Stimulated activated CD8-positive, alpha-beta memory T cell treated with anti-CD3 and anti-CD28 coated beads, Interleukin-4, amount 100 ng/mL, for 24 hours (primary cell): ENCODE measurements around the gene EEF1AKMT1.

Experiments used
- DNase-seq: peaks from one replicate; pipeline ENCODE4 v3.0.0-alpha.2; 2020; ENCODE audit warnings: low read depth

EEF1AKMT1 gene, protein sequence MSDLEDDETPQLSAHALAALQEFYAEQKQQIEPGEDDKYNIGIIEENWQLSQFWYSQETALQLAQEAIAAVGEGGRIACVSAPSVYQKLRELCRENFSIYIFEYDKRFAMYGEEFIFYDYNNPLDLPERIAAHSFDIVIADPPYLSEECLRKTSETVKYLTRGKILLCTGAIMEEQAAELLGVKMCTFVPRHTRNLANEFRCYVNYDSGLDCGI

DNA sequence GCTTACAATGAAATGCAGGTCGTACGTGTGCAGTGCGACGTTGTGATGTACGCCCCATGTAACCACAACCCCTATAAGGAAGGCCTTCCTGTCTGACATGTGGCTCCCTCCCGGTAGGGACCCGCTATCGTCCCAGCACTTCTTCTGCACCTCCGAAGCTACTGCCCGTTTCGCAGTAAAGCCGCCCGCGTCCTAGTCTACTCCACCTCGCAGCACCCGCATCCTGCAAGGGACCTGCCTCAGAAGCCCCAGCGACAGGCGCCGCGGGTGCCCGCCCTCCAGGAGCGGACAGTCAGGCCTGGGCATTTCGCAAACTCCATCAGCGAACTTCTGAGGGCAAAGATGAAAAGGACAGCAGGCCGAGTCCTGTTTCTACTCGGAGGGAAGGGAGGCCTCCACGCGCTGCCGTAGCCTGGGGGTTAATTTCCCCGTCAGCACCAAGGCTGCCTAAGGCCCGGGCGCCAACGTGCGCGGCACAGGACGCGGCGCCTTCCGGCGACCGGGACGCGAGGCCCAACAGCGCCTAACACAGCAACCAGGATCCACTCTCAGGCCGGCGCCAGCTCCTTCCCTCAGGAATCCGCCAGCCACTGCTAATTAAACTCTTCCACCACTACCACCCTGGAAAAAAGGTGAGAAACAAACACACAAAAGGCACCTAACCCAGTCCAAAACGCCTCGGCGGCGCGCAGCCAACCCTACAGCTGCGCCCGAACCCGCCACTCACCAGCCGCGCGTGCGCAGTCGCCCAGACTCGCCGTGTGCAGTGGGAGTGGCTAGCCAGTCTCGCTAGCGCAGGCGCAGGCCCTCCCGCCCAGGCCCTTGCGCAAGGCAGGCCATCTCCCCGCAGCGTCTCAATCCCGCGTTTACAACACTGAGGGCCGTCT, at the start of gene EEF1AKMT1:
Gene EEF1AKMT1, minus strand, starts transcription at position 768 of the 887 bp plus-strand sequence. CDS start 16,363 bp downstream, outside the sequence.
- peak; percentile 92 for DNase-seq

DNA sequence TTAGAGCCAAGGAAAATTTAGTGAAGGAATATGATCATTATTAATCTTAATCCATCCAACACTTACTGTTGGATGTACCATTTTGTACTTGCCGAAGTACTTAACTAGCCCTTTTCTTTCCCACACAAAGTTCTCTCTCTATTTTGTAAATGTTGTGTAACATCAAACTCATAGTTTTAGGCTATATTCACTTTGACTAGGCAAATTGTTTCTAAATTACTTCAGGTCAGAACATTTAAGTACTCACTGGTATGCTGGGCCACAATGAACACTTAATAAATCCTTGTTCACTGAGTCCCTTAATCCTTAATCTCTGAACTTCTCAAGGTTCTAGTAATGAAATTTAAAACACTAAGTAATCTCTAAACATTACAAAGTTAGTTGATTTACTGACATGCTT, 49.3 kb upstream of the EEF1AKMT1 start:
- DNase-seq = no peak

DNA sequence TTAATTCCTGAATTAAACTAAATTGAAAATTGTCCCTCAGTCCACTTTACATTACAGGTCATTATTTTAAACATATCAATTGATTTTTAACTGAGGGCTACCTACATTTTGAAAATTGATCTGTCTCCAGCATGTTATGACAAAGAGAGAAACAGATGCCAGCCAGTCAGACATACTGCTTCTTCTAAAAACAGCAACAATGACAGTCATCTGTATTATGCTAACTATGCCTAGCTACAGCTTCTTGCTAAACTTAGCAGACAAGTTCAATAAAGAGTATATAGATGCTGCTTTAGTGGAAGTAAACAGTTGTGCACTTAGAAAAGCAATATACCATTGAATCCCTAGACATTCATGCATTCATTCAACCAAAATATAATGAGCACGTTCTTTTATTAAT, 48.6 kb upstream of the EEF1AKMT1 start:
- DNase-seq = no peak

DNA sequence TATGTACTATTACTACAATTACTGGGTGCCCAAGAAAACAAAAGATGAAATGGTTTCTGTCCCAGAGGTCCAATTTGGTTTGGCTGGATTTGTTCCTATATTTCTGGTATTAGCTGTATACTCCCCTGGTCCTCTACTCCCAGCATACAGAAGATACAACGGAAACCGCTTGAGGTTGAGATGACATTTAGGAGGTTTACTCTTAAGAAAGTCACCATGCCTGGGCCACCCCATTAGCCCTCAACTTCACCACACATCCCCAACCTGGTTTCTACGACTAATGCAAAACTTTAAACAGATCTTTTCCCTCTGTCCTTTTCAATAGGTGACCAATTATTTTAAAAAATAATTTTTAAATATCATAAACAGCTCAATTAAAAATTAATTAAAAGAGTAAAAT, 46.0 kb upstream of the EEF1AKMT1 start:
- DNase-seq = no peak

DNA sequence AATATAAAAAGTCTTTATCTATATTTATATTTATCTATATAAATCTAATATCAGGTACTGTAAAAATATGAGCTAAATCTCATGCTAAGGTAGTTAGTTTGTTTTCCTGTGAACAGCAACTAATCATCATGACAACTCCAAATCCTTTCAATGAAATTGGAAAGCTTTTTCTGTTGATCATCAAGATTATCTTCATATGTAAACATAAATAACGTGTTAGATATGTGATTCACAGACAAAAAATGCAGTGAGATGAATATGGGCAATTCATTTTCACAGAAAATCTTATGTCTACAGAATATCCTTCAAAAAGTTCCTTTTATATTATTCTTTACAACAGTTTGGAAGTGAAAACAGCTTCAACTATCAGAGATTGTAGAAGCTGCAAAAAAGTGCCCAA, 41.7 kb upstream of the EEF1AKMT1 start:
- no peak for DNase-seq

DNA sequence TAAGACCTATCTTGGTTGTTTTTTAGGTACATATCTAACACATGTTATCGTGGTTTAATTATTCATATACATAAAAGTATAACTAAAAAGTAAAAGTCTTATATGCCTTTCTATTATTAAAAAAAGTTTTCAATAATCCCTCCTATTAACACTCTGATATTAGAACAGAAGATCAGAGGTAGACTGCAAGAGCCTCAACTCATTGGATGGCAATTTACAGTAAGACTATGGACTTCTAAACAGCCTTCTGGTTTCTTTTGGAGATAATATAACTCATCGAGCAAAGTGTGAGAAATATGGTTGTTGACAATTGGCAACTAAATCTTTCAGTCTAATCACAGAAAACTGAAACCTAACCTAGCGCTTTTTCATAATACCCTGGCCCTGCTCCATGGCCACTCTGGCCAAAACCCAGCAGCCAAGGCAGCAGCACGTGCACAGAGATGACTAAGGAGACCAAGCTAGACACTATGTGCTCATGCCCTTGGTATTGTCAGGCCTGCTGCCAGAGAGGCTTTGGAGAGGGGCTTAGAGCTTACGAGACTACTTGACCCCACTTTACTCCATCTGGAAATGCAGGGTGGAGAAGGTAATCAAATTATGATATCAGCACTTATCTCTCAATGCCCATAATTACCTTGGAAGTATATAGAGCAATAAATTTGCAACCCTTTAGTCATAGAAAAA, 40.6 kb upstream of the EEF1AKMT1 start:
- DNase-seq = no peak

DNA sequence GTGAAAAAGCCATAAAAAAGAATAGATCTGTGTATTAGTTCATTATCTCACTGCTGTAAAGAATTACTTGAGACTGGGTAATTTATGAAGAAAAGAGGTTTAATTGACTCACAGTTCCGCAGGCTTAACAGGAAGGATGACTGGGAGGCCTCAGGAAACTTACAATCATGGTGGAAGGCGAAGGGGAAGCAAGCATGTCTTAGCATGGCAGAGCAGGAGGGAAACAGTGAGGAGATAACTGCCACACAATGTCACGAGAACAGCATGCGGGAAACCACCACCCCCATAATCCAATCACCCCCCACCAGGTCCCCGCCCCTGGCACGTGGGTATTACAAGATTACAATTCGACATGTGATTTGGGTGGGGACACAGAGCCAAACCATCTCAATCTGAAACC, 39.1 kb upstream of the EEF1AKMT1 start:
- no peak for DNase-seq

DNA sequence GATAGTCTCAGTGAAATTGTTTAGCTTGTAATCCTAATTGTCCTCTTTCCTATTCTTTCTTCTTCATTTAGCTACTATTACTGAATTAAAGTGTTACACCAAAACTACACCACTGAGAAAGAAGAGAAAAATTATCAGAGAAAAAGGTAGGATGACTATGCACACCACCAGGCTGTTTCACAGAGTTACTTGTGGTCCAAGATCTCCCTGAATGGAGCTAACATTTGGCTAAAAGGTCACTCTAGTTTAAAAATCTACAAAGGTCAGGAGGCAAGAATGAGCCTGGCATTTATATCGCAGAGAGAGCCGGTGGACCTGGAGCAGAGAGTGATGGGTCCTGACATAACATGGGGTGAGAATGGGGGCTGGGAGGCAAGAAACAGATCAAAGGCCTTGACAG, 37.0 kb upstream of the EEF1AKMT1 start:
- no peak for DNase-seq

DNA sequence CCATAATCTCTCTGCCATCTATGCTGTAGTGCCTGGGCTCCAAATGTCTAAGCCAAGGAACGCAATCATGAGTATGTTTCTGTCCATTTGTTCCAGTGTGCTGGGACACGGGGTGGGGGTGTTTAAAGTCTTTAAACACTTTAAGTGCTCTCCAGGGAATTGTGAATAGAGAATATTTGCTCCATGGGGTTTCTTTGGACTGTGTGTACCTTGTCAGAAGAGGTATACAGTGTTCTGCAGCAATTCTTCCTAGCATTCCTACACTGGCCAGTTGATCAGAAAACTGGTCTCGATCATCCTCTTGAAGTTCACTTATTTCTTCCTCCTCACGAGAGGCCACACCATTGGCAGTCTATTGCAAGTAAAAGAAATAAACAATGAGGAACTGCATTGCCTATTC, 35.1 kb upstream of the EEF1AKMT1 start:
- no peak for DNase-seq

DNA sequence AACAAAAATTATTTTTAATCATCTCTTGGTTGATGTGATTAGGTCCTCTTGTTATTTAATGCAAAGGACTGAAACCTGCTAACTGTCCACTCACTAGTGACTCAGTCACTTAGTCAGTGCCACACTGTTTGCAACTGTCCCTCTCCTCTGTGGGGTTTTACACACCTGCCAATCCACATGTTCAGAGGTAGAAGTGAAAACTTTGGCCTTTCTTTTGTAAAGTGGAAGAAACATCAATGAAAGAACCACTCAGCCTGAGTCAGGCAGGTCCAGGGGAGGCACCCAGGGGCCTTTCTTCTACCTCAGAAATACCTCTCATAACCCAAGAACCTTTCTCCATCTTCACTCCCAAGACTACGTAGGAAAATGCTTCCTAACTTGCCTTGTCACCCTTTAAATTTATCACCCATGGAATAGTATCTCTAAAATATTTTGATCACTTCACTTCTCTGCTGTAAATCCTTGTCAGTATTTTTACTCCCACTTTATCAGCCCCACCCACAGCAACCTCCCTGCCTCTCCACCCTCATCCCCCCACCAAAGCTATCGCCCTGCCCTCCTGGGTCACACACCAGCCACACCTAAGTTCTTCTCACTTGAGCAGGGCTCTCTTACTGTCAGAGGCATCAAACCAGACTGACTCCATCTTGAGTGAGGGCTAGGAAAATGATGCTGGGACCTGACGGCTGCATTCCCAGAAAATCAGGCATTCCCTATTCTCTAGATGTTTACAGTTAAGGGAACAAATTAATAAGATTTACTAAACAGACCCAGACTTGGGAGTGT, 29.6 kb upstream of the EEF1AKMT1 start:
- no peak for DNase-seq

DNA sequence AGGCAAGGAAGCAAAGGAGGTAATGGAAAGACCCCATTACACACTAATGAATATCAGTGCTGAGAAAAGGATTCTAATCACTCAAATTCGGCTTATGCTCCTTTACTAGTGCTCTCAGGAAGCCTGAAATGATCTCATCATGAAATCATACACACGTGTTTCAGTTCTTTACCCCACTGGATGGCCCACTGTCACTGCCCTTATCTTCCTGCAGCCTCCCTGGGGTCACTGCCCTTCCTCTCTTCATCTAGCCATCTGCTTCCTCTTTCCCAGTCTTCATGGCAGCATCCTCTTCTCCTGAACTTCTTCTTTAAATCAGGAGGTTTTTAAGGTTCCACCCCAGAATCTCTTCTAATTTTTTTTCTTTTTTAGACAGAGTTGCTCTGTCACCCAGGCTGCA, 27.9 kb upstream of the EEF1AKMT1 start:
- no peak for DNase-seq

DNA sequence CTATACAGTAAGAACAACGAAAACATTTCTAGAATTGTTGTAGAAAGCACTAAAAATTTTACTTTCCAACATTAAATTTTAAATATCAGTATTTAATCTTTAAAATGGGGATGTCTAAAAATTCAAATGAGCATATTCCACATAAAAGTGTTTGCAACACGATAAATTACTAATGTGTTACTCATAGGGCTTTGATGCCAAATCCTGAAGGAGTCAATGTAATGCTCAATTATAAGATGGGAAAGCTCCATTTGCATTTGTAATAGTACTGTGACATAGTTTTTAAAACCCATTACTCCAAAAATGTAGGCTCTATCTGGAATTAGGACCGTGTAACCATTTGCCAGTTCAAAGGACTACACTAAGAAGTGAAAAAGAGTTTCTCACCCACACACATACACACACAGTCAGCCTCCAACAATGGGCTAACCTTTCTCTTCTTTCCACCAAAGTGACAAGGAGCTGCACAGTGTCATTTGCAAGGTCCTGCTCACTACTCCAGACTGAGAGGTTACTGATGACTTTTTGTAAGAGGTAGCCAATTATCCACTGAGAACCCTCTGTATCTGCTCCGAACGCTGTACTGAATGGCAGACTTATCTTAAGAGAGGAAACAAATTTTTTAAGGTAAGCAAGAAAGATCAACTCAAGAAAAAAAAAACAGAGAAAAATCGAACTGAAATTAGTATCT, 26.1 kb upstream of the EEF1AKMT1 start:
- no peak for DNase-seq

DNA sequence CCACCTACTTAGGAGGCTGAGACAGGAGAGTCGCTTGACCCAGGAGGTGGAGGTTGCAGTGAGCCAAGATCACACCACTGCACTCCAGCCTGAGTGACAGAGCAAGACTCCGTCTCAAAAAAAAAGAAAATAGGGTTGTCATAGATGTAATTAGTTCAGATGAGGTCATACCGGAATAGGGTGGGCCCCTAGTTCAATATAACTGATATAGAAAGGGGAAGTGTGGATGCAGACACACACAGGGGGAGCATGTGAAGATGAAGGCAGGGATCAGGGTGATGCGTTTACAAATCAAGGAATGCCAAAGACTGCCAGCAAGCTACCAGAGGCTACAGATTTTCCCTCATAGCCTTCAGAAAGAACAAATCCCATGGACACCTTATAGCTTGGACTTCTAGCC, 24.3 kb upstream of the EEF1AKMT1 start:
- no peak for DNase-seq

DNA sequence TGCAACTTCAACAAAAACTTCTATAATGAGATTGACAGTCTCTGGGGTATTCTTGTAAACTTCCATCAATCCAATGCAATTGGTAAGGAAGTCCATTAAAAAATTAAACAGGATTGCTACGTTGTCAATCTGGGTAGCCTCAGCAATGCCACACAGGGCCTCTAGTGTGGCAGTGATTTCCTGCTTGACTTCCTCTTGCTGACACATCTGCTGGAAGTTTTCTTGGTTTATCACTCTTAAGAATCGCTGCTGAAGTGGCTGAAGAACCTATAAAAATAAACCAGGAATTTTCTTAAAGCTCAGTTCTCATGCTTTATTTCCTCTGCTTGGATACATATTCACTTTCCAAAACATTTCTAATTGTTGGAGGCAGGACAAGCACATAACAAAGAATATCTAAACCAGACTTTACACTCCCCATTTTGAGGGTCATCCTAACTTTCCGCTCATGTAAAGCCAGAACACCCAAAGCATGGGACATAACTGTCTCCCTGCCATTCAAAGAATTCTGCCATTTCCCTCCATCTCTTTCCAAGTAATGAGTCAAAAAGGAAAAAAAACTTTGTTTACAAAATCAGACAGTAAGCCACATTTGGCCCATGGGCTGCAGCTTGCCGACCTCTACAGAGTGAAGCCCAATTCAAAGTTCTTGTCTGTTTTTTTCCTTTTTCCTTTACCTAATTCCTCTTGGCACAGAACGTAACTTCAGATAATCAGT, 23.2 kb upstream of the EEF1AKMT1 start:
- DNase-seq = no peak

DNA sequence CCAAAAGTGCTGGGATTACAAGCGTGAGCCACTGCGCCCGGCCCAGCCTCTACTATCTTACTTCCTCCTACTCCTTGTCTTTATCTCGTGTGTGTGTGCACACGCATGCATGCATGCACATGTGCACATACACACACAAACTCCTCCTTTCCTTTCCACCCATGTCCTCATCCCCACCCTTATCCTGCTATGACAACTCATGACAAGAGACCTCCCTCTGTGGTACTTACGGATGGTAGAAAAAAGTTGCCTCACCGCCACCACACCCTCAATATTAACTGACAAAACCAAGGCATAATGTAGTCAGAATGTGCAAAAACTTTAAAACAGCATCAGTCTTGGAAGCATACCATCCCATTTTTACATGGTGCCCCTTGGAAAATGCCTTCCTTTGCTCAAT, 15.9 kb upstream of the EEF1AKMT1 start:
- no peak for DNase-seq

DNA sequence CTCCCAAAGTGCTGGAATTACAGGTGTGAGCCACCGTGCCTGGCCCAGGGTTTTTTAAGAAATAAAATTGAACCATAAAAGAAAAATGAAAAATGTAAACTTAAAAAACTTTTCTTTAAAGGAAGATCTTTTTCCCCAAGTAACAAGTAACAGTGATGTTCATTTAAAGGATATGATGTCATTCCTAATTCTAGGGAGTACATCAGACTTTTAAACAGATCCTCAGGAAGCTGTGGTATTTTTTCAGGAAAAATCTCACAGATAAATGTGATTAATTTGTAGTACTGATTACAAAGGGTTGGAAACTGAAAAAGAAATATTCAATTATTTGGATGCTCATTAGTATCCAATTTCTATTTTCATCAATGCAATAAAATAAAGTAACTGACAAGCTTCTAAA, 14.6 kb upstream of the EEF1AKMT1 start:
- no peak for DNase-seq

DNA sequence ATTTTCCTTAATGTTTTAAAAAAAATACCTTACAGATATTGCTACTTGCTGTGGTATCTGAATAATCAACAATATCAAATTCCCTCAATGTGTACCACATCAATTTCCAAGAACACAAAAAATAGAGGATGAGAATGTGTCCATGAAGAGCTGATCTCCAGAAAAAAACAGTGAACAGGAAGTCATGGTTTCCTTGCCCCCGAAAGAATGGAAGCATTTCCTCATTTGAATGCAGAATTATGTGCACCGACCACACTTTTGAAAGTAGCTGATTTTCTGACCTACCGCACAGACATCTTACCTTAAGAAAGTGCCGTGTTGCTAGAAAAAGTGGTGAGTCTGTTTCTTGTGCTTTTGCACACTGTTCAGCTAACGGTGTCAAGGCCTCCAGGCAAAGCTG, 13.4 kb upstream of the EEF1AKMT1 start:
- no peak for DNase-seq

DNA sequence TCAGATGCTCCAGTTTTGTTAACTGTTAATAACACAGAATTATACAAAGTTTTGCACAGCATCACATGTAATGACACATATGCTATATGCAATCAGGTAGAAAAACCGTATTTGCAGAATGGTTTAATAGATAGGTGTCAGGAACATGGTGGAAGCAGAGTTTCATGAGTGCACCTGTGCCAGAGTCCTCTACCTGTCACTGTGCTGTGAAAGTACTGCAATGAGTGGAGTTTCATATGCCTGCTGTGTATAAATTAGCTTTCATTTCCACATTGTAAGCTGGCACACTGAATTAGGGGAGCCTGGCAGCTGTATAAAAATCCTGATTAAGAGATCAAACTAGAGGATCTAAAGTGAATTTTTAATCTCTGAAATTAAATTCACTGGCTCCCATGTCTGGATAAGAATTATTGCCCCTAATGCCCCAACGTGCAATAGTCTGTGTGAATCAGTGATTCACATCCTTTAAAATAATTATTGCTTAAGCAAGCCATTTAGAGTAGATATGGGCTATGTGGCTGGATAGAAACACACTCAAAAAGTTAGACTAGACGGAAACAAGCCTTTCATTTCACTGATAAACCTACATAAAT, 8.5 kb upstream of the EEF1AKMT1 start:
- DNase-seq = no peak

DNA sequence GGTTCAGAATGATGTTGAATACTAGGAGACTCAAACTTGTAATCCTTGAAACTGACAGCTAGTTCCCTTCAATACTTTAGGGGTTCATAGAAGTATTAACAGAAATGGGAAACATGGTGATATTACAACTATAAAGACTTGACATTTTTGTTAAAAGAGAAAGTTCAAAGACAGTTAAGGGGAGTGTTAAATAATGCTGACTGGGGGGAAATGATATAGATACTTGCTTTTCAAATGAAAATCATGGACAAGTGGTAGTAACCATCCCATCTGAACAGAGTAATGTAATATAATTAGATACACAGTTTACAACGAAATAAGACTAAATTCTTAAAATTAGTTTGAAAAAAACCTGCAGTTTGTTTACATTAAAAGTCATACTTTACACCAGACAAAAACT, 6.6 kb upstream of the EEF1AKMT1 start:
- DNase-seq = no peak

DNA sequence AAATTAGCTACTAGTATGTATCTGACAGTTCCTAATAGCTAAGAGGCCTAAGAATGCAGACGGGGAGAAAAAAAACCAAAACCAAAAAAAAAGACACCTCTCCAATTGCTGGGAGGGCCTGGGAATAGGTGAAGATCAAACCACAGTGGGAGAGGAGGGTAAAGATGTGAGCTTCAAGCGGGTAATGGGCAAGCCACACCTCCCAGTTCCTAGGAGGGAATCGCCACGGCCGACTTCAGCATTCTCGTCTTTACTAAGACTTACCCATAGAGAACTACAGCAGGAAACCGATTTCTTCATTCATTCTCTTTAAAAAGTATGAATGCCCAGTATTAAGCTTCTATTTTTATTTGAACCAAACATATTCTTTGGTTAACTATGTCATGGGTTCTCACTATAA, 5.6 kb upstream of the EEF1AKMT1 start:
- DNase-seq = no peak

DNA sequence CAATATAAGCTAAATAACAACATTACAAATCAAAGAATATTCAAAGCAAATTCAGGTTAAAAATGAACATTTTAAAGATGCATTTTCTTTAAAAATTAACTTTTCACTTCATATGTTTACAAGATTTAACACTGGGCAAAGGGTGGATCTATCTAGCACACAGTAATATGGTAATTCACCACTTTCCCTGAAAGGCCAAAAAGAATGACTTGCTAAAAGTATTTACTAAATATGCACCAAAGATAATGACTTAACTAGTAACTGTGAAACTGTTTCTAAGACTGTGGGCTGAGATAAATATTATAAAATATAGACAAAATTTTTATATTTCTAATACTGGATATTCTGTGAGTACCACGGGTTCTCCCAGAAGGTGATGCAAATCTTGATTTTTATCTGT, 4.5 kb upstream of the EEF1AKMT1 start:
- DNase-seq = no peak
